ENCODE data around the gene HTR6. TPM values are rescaled to one million over a fixed set of nuclear protein-coding genes. Genes with fewer than 3 reads are reported as not detected.
A peak's percentile ranks its signal among the peaks of the same experiment; 100 is the strongest.

HTR6 gene
- total RNA-seq, 1 experiment from 2014 or later, result not detected

DNA sequence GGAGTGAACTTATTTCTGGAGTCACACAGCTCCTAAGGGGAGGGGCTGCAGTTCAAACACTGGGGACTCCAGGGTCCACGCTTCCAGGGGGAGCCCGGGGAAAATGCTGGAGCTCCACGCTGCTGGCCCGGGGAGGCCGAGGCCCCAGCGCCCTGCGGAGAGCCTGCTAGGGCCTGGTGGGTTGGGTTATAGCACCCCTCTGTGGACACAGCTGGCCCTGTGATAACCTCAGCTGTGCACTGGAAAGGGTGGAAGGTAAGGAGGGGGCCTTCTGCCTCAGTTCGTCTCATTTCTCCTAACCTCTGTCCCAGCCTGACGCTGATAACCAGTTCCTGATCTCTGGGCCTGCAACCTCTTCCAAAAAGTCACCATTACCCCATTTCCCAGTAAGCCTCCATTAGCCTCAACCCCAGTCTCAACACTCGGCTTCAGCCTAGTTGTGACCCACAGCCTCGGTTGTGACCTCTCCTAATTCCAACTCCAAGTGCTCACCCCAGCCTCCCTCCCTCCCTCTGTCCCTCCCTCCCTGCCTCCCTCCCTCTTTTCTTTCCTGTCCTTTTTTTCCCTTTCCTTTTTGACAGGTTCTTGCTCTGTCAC lies 13.4 kb upstream of the HTR6 start:
- Mint-ChIP-seq H3K27me3 (ENCODE audit: unreplicated experiment) (no peaks in the 10 kb centered on the region), H3K36me3 (ENCODE audit: insufficient read depth, unreplicated experiment) (peaks cover 4% of the 10 kb centered on the region), H3K4me1 (ENCODE audit: low read depth, unreplicated experiment) (peaks cover 20% of the 10 kb centered on the region), H3K27ac (ENCODE audit: unreplicated experiment) (no peak overlapping the region), H3K4me3 (ENCODE audit: low read depth, unreplicated experiment) (no peak overlapping the region), H3K9me3 (ENCODE audit: low read depth, unreplicated experiment) (no peaks in the 10 kb centered on the region)
- TF ChIP-seq CTCF (IDR thresholded peaks at IDR 0.05; ENCODE audit: unreplicated experiment), result peak; percentile 44
- no TSS peak for BruUV-seq (replicated peaks)
- intact Hi-C loops (cut with micrococcal nuclease; ENCODE audit: unreplicated experiment), result no loop called here
- no peak for DNase-seq
- CTCF ChIA-PET, result interaction anchor here (0.5 kb wide), 1 partner anchor 309 kb away, joined by 4 read pairs; no protein-coding TSS in a partner anchor

DNA sequence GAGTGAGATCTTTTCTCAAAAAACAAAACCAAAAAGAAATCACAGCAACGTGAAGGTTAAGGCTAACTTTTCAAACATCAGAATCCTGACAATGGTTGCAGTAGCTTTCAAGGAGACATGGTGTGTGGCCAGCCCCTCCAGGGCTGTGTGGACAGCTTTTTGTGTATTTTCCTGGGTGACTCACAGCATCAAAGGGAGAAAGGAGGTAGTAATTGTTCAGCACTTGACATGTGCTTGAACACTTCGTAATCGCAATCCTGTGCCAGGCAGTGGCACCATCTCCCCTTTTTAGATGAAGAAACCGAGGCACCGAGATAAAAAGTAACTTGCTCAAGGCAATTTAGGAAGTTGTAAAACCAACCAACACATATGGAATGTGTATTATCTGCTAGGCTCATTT lies 10.3 kb upstream of the HTR6 start:
- H3K27me3 Mint-ChIP-seq (ENCODE audit: unreplicated experiment), result no peaks in the 10 kb centered on the region
- no peak overlapping the region for H3K27ac Mint-ChIP-seq (ENCODE audit: unreplicated experiment)
- DNase-seq, result no peak
- intact Hi-C loops (cut with micrococcal nuclease; ENCODE audit: unreplicated experiment), result no loop called here
- H3K4me3 Mint-ChIP-seq (ENCODE audit: low read depth, unreplicated experiment), result no peak overlapping the region
- H3K4me1 Mint-ChIP-seq (ENCODE audit: low read depth, unreplicated experiment), result peaks cover 4% of the 10 kb centered on the region
- no peak for TF ChIP-seq CTCF (IDR thresholded peaks at IDR 0.05; ENCODE audit: unreplicated experiment)
- peaks cover 15% of the 10 kb centered on the region for H3K36me3 Mint-ChIP-seq (ENCODE audit: insufficient read depth, unreplicated experiment)
- BruUV-seq (replicated peaks), result no TSS peak
- CTCF ChIA-PET, result interaction anchor here (0.6 to 1.5 kb wide), 3 partner anchors 8 to 185 kb away, joined by 3 to 7 read pairs (median 3); no protein-coding TSS in a partner anchor
- no peaks in the 10 kb centered on the region for H3K9me3 Mint-ChIP-seq (ENCODE audit: low read depth, unreplicated experiment)

GRCh38 chr1:19654886-19655717 lies 9.6 kb upstream of the HTR6 start:
- Mint-ChIP-seq H3K36me3 (ENCODE audit: insufficient read depth, unreplicated experiment) (peaks cover 15% of the 10 kb centered on the region), H3K27ac (ENCODE audit: unreplicated experiment) (no peak overlapping the region), H3K4me3 (ENCODE audit: low read depth, unreplicated experiment) (no peak overlapping the region), H3K4me1 (ENCODE audit: low read depth, unreplicated experiment) (peaks cover 8% of the 10 kb centered on the region), H3K9me3 (ENCODE audit: low read depth, unreplicated experiment) (no peaks in the 10 kb centered on the region), H3K27me3 (ENCODE audit: unreplicated experiment) (no peaks in the 10 kb centered on the region)
- intact Hi-C loops (cut with micrococcal nuclease; ENCODE audit: unreplicated experiment), result no loop called here
- DNase-seq, result no peak
- no peak for TF ChIP-seq CTCF (IDR thresholded peaks at IDR 0.05; ENCODE audit: unreplicated experiment)
- no TSS peak for BruUV-seq (replicated peaks)
- CTCF ChIA-PET, result interaction anchor here (1.5 kb wide), 1 partner anchor 186 kb away, joined by 7 read pairs; no protein-coding TSS in a partner anchor

DNA sequence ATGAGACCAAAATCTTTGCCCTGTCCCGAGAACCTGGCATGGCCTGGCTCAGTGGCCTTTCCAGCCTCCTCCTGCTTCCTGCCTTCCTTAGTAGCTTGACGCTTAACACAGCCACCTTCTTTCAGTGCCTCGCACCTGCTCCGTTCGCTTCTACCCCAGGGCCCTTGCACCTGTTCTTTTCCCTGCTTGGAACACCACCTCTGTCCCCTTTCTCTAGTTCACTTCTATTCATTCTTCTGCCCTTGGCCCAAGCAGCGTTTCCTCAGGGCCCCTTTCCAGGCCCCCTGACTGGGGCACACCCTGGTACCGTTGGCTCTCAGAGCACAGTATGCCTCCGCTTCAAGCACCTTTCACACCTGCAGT lies 9.0 kb upstream of the HTR6 start:
- no peak overlapping the region for H3K4me3 Mint-ChIP-seq (ENCODE audit: low read depth, unreplicated experiment)
- no peak overlapping the region for H3K27ac Mint-ChIP-seq (ENCODE audit: unreplicated experiment)
- H3K4me1 Mint-ChIP-seq (ENCODE audit: low read depth, unreplicated experiment), result peaks cover 8% of the 10 kb centered on the region

More for the DNA sequence above, 9.0 kb upstream of the HTR6 start:
- CTCF ChIA-PET, result no interaction called here
- BruUV-seq (replicated peaks), result no TSS peak
- DNase-seq, result no peak
- no peak for TF ChIP-seq CTCF (IDR thresholded peaks at IDR 0.05; ENCODE audit: unreplicated experiment)
- Mint-ChIP-seq H3K27me3 (ENCODE audit: unreplicated experiment) (no peaks in the 10 kb centered on the region), H3K36me3 (ENCODE audit: insufficient read depth, unreplicated experiment) (peaks cover 15% of the 10 kb centered on the region), H3K9me3 (ENCODE audit: low read depth, unreplicated experiment) (no peaks in the 10 kb centered on the region)
- intact Hi-C loops (cut with micrococcal nuclease; ENCODE audit: unreplicated experiment), result no loop called here
